Naive thymus-derived CD8-positive, alpha-beta T cell (primary cell): ENCODE measurements around the gene BLCAP. TPM values are rescaled to one million over a fixed set of nuclear protein-coding genes. Genes with fewer than 3 reads are reported as not detected.
"Not testable (repeated sequence)": the region's sequence is repeated elsewhere in the genome, so short reads cannot be mapped to it uniquely, and the experiment has no call there.

Experiments used
- ATAC-seq, 2 donors: fragments of 150-1000 bp; cut with Tn5 transposase in 1 of 2; sonication (Bioruptor Pico), chemical (Tn5 transposase) in 1 of 2; 1 replicate in 1 of 2; 2 replicates in 1 of 2; pipeline ENCODE4 v1.10.0; 2021; ENCODE audit warnings: mild to moderate bottlenecking in 2 of 2, moderate library complexity in 2 of 2
- POLR2A ChIA-PET: fragments of 350-600 bp; sonication (Branson Sonifier 250); formaldehyde crosslinking; loops from one replicate; lab custom pipeline; 2021; ENCODE audit warnings: antibody characterized with exemption; lab: Charles Lee
- DNase-seq, 10 donors: peaks; one replicate each; pipeline versions ENCODE4 v3.0.0 to v3.0.0-alpha.2; 2020 to 2022
- H3K27ac Mint-ChIP-seq, 10 donors: one replicate each; pipeline ENCODE4 v1.8.0; 2020 to 2022; ENCODE audit warnings: mild to moderate bottlenecking in 10 of 10, mixed read lengths in 10 of 10, moderate library complexity in 4 of 10, inconsistent platforms in 1 of 10
- H3K27me3 Mint-ChIP-seq, 5 donors: one replicate each; pipeline ENCODE4 v1.8.0; 2021 to 2022; ENCODE audit warnings: mixed read lengths in 5 of 5
- H3K36me3 Mint-ChIP-seq, 3 donors: one replicate each; pipeline ENCODE4 v1.8.0; 2020 to 2022; ENCODE audit warnings: mixed read lengths in 3 of 3, mild to moderate bottlenecking in 2 of 3, inconsistent platforms in 1 of 3
- H3K4me1 Mint-ChIP-seq, 4 donors: one replicate each; pipeline ENCODE4 v1.8.0; 2021 to 2022; ENCODE audit warnings: mixed read lengths in 4 of 4
- H3K4me3 Mint-ChIP-seq, 10 donors: one replicate each; pipeline ENCODE4 v1.8.0; 2020 to 2022; ENCODE audit warnings: mild to moderate bottlenecking in 10 of 10, mixed read lengths in 10 of 10, moderate library complexity in 6 of 10, inconsistent platforms in 1 of 10
- H3K9me3 Mint-ChIP-seq, 9 donors: one replicate each; pipeline ENCODE4 v1.8.0; 2020 to 2022; ENCODE audit warnings: mixed read lengths in 9 of 9, mild to moderate bottlenecking in 3 of 9, inconsistent platforms in 1 of 9, moderate library complexity in 1 of 9
- polyA plus RNA-seq, 3 donors: library from polyadenylated mRNA; unstranded; fragments of 300-500 nt; fragmentation: Illumina TruSeq; gene quantifications; one replicate each; pipeline ENCODE4 v1.2.3, GENCODE V29; 2021
- total RNA-seq, 8 experiments: library from RNA in 2 of 8; stranded (reverse) in 2 of 8; gene quantifications; one replicate each; pipeline ENCODE4 v1.2.3 and lab custom pipeline; 2021 to 2026

Gene BLCAP
- total and polyA plus RNA-seq, 5 experiments from 2014 or later = 86.6 to 99.5 (median 91.8) TPM

- Mint-ChIP-seq H3K9me3 (peaks cover 0 to 11% (median 0%) of the 10 kb centered on the region in 9 donors), H3K27me3 (peaks cover 12 to 63% (median 30%) of the 10 kb centered on the region in 5 donors), H3K27ac (no peak overlapping the region), H3K4me3 (no peak overlapping the region), H3K36me3 (peaks cover 3 to 10% (median 5%) of the 10 kb centered on the region in 3 donors), H3K4me1 (peaks cover 0 to 1% (median 0%) of the 10 kb centered on the region in 4 donors)
- ATAC-seq = no peak
- DNase-seq = no peak
- POLR2A ChIA-PET = no interaction called here
These were observed 48.4 kb downstream of the BLCAP start for GRCh38 chr20:37479266-37479665.

- Mint-ChIP-seq H3K4me1 (peaks cover 0 to 1% (median 0%) of the 10 kb centered on the region in 4 donors), H3K27me3 (peaks cover 12 to 66% (median 30%) of the 10 kb centered on the region in 5 donors), H3K4me3 (no peak overlapping the region), H3K36me3 (peaks cover 3 to 10% (median 5%) of the 10 kb centered on the region in 3 donors), H3K9me3 (peaks cover 0 to 7% (median 0%) of the 10 kb centered on the region in 9 donors), H3K27ac (no peak overlapping the region)
- POLR2A ChIA-PET = interaction anchor here (0.9 to 1.3 kb wide), 2 partner anchors 12 to 50 kb away, joined by 3 read pairs; partner anchors contain the start of gene BLCAP
- DNase-seq = no peak
- no peak for ATAC-seq
These were observed 50.6 kb downstream of the BLCAP start for GRCh38 chr20:37477041-37477440.

GRCh38 chr20:37475252-37475651, 52.4 kb downstream of the BLCAP start:
- Mint-ChIP-seq H3K9me3 (peaks cover 0 to 7% (median 0%) of the 10 kb centered on the region in 9 donors), H3K27ac (no peak overlapping the region), H3K4me3 (no peak overlapping the region), H3K36me3 (peaks cover 0 to 3% (median 0%) of the 10 kb centered on the region in 3 donors), H3K4me1 (no peaks in the 10 kb centered on the region), H3K27me3 (peaks cover 6 to 49% (median 20%) of the 10 kb centered on the region in 5 donors)
- POLR2A ChIA-PET = no interaction called here
- ATAC-seq = no peak
- no peak for DNase-seq

GRCh38 chr20:37474386-37474785, 53.3 kb downstream of the BLCAP start:
- H3K9me3 Mint-ChIP-seq = peaks cover 0 to 7% (median 0%) of the 10 kb centered on the region in 9 donors
- peaks cover 3 to 46% (median 20%) of the 10 kb centered on the region in 5 donors for H3K27me3 Mint-ChIP-seq
- H3K36me3 Mint-ChIP-seq = no peaks in the 10 kb centered on the region
- DNase-seq = no peak
- ATAC-seq = no peak
- POLR2A ChIA-PET = no interaction called here
- H3K4me3 Mint-ChIP-seq = no peak overlapping the region
- H3K27ac Mint-ChIP-seq = no peak overlapping the region
- H3K4me1 Mint-ChIP-seq = peaks cover 0 to 2% (median 0%) of the 10 kb centered on the region in 4 donors

GRCh38 chr20:37473249-37474000, 54.3 kb downstream of the BLCAP start:
- DNase-seq = no peak
- ATAC-seq = no peak
- H3K36me3 Mint-ChIP-seq = no peaks in the 10 kb centered on the region
- no peak overlapping the region for H3K4me3 Mint-ChIP-seq
- peaks cover 0 to 2% (median 0%) of the 10 kb centered on the region in 4 donors for H3K4me1 Mint-ChIP-seq
- POLR2A ChIA-PET = no interaction called here
- peaks cover 0 to 7% (median 0%) of the 10 kb centered on the region in 9 donors for H3K9me3 Mint-ChIP-seq
- peaks cover 5 to 43% (median 21%) of the 10 kb centered on the region in 5 donors for H3K27me3 Mint-ChIP-seq
- no peak overlapping the region for H3K27ac Mint-ChIP-seq

GRCh38 chr20:37472435-37472834, 55.2 kb downstream of the BLCAP start:
- ATAC-seq, H3K4me3 Mint-ChIP-seq, POLR2A ChIA-PET, H3K36me3 Mint-ChIP-seq, DNase-seq, H3K9me3 Mint-ChIP-seq, H3K4me1 Mint-ChIP-seq, H3K27ac Mint-ChIP-seq: not testable (repeated sequence)
- peaks cover 2 to 34% (median 16%) of the 10 kb centered on the region in 5 donors for H3K27me3 Mint-ChIP-seq

GRCh38 chr20:37471741-37472235, 55.9 kb downstream of the BLCAP start:
- Mint-ChIP-seq H3K4me1 (peaks cover 0 to 2% (median 0%) of the 10 kb centered on the region in 4 donors), H3K9me3 (peaks cover 0 to 7% (median 0%) of the 10 kb centered on the region in 9 donors), H3K36me3 (no peaks in the 10 kb centered on the region), H3K27me3 (peaks cover 5 to 40% (median 19%) of the 10 kb centered on the region in 5 donors), H3K27ac (no peak overlapping the region), H3K4me3 (no peak overlapping the region)
- ATAC-seq (no peak), DNase-seq (no peak)
- POLR2A ChIA-PET = no interaction called here

GRCh38 chr20:37470190-37470589, 57.5 kb downstream of the BLCAP start:
- H3K27me3 Mint-ChIP-seq = peaks cover 6 to 47% (median 23%) of the 10 kb centered on the region in 5 donors
- DNase-seq, H3K4me1 Mint-ChIP-seq, H3K27ac Mint-ChIP-seq, H3K4me3 Mint-ChIP-seq, H3K36me3 Mint-ChIP-seq, ATAC-seq, POLR2A ChIA-PET, H3K9me3 Mint-ChIP-seq: not testable (repeated sequence)

GRCh38 chr20:37469531-37469930, 58.1 kb downstream of the BLCAP start:
- peaks cover 0 to 7% (median 0%) of the 10 kb centered on the region in 4 donors for H3K4me1 Mint-ChIP-seq
- H3K9me3 Mint-ChIP-seq = no peaks in the 10 kb centered on the region
- peaks cover 6 to 46% (median 28%) of the 10 kb centered on the region in 5 donors for H3K27me3 Mint-ChIP-seq
- peak overlapping the region in 1 of 10 donors; percentile 20 for H3K27ac Mint-ChIP-seq
- H3K36me3 Mint-ChIP-seq = no peaks in the 10 kb centered on the region
- DNase-seq (no peak), ATAC-seq (no peak)
- no peak overlapping the region for H3K4me3 Mint-ChIP-seq
- POLR2A ChIA-PET = no interaction called here

GRCh38 chr20:37468886-37469285, 58.8 kb downstream of the BLCAP start:
- POLR2A ChIA-PET = no interaction called here

More at GRCh38 chr20:37468886-37469285, 58.8 kb downstream of the BLCAP start:
- Mint-ChIP-seq H3K4me3 (no peak overlapping the region), H3K27ac (no peak overlapping the region), H3K36me3 (no peaks in the 10 kb centered on the region), H3K27me3 (peaks cover 6 to 40% (median 26%) of the 10 kb centered on the region in 5 donors), H3K4me1 (peaks cover 0 to 7% (median 0%) of the 10 kb centered on the region in 4 donors), H3K9me3 (no peaks in the 10 kb centered on the region)
- ATAC-seq = no peak
- no peak for DNase-seq

Other genes with a start within 250 kb of the BLCAP start
- 10 to 100 TPM; 11.5 to 12.8 TPM for gene MANBAL, start 238.2 kb downstream of the BLCAP start, total RNA-seq
- 10 to 100 TPM; 18.9 to 24.7 (median 24.3) TPM for gene MANBAL, start 238.2 kb downstream of the BLCAP start, polyA plus RNA-seq
- gene SRC, start 181.7 kb downstream of the BLCAP start, total RNA-seq = 1 to 10 TPM in 1 of 2 experiments, under 1 TPM in 1; 0.60 to 2.4 TPM
- under 1 TPM in 1 of 3 donors, not detected in 2; 0.07 TPM for gene SRC, start 181.7 kb downstream of the BLCAP start, polyA plus RNA-seq
- not detected for gene NNAT, start 6.6 kb downstream of the BLCAP start, total RNA-seq
- gene NNAT, start 6.6 kb downstream of the BLCAP start, polyA plus RNA-seq = under 1 TPM in 1 of 3 donors, not detected in 2; 0.13 TPM
- gene CTNNBL1, start 166.2 kb upstream of the BLCAP start, total RNA-seq = 10 to 100 TPM; 46.9 to 47.5 TPM
- gene CTNNBL1, start 166.2 kb upstream of the BLCAP start, polyA plus RNA-seq = 10 to 100 TPM; 85.1 to 95.8 (median 90.3) TPM